GM19025 (cell line): ENCODE measurements around the gene RELL2.

Experiments
- ATAC-seq: cut with Tn5 transposase; IDR thresholded peaks from one replicate; pipeline ENCODE4 v1.9.1; 2021; ENCODE audit warnings: mild to moderate bottlenecking, low read depth, moderate library complexity; ENCODE audit not compliant: unreplicated experiment

The RELL2 gene

GRCh38 chr5:141618030-141618803 lies 18.6 kb upstream of the RELL2 start:
- peak; percentile 19 for ATAC-seq

- peak; percentile 90 for ATAC-seq
Observed at GRCh38 chr5:141618804-141619554, 17.8 kb upstream of the RELL2 start, which contains the start of gene DIAPH1. DIAPH1 (minus strand) TSS chr5:141619000; CDS start chr5:141618914, 86 bp downstream.

- peak; percentile 33 for ATAC-seq
Observed at GRCh38 chr5:141623186-141623585, 13.6 kb upstream of the RELL2 start.

GRCh38 chr5:141623611-141624010 lies 13.2 kb upstream of the RELL2 start:
- ATAC-seq, result no peak

- no peak for ATAC-seq
Observed at GRCh38 chr5:141628175-141628788, 8.5 kb upstream of the RELL2 start.

GRCh38 chr5:141630570-141631140 lies 6.1 kb upstream of the RELL2 start:
- ATAC-seq, result no peak

- ATAC-seq, result no peak
Observed at GRCh38 chr5:141632650-141633049, 4.1 kb upstream of the RELL2 start.

- peak; percentile 49 for ATAC-seq
Observed at GRCh38 chr5:141633871-141634561, 2.8 kb upstream of the RELL2 start.

GRCh38 chr5:141634720-141635119 lies 2.1 kb upstream of the RELL2 start:
- ATAC-seq, result no peak

- ATAC-seq, result no peak
Observed at GRCh38 chr5:141635646-141636045, 1.2 kb upstream of the RELL2 start.

- ATAC-seq, result no peak
Observed at GRCh38 chr5:141636106-141636412, 738 bp upstream of the RELL2 start.

GRCh38 chr5:141637123-141637766 lies 448 bp downstream of the RELL2 start:
- ATAC-seq, result peak; percentile 19

GRCh38 chr5:141637767-141638419 lies 1.1 kb downstream of the RELL2 start:
- no peak for ATAC-seq

GRCh38 chr5:141638771-141639170 lies 2.0 kb downstream of the RELL2 start:
- ATAC-seq, result no peak

GRCh38 chr5:141639357-141640050 lies 2.7 kb downstream of the RELL2 start:
- no peak for ATAC-seq

- no peak for ATAC-seq
Observed at GRCh38 chr5:141640051-141640415, 3.2 kb downstream of the RELL2 start.

- no peak for ATAC-seq
Observed at GRCh38 chr5:141640698-141641097, 3.9 kb downstream of the RELL2 start.

GRCh38 chr5:141641634-141642267 lies 5.0 kb downstream of the RELL2 start:
- peak; percentile 42 for ATAC-seq

- ATAC-seq, result no peak
Observed at GRCh38 chr5:141646026-141646425, 9.2 kb downstream of the RELL2 start.
